ENCODE data around the gene GALNT9.

The GALNT9 gene

DNA sequence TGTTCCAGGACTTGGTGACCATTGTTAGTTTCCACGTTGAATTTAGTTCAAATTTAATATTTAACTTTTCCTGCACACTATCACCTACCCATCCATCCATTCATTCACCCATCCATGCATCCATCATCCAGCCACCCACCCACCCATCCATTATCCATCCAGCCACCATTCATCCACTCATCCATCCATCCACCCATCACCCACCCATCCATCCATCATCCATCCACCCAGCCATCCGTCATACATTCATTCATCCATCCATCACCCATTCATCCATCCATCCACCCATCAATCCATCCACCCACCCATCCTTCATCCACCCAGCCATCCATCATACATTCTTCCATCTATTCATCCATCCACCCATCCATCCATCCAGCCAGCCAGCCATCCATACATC is 163.3 kb downstream of the GALNT9 start:
- DNase-seq, result no peak

DNA sequence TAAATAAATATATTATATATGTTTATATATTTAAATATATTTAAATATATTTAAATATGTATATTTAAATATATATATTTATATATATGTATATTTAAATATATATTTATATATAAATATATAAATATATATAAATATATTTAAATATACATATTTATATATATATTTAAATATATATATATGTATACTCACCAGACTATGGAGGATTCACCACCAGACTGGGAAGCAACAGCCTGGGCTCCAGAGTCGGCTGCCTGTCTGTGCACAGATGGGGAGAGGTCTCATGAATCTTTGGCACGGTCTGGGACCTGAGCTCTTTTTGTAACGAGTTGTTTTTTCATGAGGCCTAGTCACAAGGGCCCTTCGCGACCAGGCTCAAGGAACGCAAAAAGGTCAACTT is 163.8 kb downstream of the GALNT9 start:
- no peak for DNase-seq

DNA sequence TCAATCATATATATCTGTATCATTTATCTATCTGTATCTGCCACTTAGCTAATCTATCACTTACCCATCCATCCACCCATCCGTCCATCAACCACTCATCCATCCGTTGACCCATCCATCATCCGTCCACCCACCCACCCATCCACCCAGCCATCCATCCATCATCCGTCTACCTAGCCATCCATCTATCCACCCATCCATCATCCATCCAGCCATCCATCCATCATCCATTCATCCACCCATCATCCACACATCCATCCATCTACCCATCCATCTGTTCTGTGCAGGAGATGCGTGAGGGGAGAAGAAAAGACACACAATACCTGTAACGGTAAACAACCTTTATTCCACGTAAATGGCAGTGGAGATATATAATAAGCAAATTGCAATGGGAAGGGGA is 165.0 kb downstream of the GALNT9 start:
- no peak for DNase-seq

DNA sequence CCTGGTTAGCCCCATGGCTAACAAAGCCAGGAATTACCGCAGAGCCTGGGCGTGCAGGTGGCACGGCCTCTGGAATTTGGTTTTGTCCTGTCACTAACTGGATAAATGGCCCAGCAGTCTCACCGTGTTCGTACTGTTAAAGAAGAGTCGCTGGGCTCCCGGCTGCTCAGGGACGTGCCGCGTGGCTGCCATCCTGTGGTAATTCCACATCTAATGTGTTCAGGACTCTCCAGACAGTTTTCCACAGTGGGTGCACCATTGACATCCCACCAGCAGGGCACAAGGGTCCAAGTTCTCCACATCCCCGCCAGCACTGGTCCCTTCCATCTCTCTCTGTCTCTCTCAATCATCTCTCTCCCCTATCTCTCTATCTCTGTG is 165.5 kb downstream of the GALNT9 start:
- no peak for DNase-seq

DNA sequence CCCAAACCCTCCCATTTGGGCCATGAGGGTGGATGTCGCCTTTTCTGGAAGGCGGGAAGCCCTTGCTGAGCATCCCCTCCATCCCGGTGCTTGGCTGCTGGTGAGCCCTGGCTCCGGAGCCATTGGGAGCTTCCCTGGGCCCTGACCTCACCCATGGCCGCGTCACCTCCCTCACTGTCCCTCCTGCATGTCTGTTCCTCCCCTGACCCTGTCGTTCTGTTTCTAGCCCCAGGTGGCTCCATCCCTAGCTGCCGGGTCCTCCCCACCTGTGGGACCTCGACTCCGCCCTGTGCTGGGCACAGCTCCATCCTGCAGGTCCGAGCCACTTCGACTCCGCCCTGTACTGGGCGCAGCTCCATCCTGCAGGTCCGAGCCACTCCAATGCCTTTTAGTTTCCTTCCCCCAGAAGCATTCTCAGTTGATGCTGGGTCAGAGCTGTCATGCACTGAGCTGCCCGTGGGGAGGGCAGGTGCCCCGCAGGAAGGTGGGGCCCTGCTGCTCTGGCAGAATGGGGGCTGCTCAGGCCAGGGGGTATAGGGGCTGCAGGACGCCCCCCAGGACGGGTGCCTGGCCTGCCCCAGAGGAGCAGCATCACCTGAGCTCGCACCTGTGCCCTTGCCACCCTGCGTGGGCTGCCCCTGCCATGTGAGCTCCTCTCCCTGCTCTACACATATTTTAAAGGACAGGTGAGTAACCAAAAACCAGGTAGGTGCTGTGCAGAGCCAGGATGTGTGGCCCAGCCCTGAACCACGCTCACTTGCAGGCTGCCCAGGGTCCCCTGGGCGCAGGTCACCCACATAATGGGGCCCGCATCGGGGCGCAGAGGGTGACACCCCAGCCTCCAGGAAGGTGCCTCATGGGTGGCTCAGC is 166.1 kb downstream of the GALNT9 start:
- no peak for DNase-seq

DNA sequence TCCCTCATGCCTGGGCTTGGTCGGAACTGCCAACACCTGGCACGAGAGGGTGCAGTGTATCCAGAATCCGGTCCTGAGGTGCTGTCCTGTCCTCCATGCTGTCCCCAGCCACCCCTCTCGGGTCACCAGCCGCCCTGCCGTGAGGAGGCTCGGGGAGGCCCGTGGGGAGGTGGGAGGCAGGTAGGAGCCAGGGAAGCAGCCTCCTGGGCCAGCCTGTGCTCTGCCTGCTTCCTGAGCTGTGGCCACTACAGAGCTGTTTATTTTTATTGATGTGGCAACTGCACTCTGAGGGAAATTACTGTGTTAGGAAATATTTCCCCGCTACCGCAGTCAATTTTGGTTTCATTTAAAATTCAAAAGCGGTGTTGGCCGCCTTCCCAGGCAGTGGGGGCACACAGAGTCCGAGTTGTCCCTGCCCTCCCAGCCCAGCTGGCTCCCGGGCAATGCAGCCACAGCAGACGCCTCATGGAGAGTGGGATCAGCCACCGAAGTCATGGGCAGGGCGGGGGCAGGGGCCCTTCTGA is 166.8 kb downstream of the GALNT9 start:
- no peak for DNase-seq

DNA sequence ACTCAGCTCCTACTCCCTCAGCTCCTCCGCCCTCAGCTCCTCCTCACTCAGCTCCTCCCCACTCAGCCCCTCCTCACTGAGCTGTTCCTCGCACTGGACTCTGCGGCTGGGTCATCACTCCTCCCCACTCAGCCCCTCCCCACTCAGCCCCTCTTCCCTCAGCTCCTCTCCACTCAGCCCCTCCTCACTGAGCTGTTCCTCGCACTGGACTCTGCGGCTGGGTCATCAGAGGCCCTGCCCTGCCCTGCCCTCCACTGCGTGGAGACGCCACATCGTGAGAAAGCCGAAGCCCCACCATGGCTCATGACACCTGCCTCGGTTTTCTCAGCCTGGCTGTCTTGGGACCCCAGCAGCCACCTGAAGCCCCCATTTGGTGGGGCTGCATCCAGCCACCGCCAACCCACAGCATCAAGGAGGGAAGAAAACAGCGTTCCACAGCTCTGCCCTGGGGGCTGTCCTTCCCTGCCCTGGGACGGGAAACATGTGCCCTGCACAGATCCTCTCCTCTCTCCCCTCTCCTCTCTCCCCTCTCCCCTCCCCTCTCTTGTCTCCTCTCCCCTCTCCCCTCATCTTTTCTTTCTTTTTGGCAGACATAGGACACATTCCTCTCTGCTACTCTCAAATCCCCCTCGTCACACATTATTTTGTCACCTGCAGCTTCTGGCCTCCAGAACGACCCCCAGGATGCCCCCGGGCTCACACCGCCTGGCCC is 167.4 kb downstream of the GALNT9 start:
- DNase-seq, result no peak

DNA sequence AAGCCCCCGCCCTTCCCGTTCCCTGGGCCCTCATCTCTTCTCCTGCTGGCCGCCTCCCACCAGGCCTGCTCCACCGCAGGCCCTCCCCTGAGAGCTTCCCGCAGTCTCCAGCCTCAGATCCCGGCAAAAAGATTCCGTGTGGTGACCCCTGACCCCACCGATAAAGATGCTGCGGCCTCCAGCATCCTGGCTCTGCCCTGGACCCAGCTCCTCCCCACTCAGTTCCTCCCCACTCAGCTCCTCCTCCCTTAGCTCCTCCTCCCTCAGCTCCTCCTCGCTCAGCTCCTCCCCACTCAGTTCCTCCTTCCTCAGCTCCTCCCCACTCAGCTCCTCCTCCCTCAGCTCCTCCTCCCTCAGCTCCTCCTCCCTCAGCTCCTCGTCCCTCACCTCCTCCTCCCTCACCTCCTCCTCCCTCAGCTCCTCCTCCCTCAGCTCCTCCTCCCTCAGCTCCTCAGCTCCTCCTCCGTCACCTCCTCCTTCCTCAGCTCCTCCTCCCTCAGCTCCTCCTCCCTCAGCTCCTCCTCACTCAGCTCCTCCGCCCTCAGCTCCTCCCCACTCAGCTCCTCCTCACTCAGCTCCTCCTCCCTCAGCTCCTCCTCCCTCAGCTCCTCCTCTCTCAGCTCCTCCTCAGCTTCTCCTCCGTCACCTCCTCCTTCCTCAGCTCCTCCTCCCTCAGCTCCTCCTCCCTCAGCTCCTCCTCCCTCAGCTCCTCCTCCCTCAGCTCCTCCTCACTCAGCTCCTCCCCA is 168.2 kb downstream of the GALNT9 start:
- DNase-seq, result no peak

DNA sequence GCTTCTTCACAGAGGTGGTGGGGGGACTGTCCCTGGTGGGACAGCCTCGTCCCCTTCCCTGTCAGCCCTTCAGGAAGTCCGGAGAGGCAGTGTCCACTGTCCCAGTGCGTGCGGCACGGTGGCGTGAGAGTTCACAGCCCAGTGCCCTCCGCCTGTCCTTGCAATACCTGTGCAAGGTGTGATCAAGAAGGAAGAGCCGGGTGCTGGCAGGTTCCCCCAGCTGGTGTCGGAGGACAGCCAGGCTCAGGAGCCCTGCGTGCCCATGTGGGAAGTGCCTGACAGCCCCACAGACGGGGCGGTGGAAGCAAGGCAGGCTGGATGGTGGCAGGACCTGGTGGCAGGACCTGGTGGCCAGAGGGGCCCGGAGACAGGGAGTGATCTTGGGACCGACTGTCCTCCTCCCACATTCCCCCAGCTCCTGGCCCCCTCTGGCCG is 168.8 kb downstream of the GALNT9 start:
- no peak for DNase-seq

DNA sequence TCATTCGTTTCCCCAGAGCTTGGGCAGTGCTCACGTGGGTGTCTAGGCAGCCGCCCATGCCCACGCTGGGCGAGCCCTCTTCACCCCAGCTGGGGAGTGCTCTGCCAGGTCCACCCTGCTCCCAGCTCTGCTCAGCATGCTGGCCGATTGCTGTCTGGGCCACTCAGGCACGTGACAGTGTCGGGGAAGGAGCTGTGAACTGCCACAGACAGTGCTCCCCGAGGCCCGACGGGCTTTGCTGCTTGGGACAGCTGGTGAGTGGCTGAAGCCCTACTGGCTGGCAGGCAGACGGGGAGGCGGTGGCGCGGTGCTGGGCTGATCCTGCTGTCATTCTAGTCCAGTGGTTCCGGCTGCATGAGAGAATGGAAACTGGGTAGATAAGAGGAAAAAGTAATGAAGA is 169.4 kb downstream of the GALNT9 start:
- DNase-seq, result no peak

DNA sequence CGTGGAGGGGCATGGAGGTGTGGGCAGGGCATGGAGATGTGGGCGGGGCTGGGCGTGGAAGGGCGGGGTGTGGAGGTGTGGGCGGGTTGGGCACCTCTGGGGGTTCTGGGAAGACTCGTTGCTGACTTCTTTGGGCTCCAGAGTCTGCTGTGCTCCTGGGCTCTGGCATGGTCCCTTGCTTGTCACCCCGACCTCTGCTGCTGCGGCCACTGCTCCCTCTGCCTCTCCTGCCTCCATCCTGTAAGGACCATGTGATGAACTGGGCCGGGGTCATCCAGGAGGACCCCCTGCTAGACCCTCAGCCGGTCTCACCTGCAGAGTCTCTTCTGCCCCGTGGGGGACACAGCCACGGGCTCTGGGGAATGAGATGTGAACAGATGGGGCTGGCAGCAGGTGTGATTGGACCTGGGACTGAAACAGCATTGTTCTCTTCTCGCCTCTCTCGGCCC is 169.8 kb downstream of the GALNT9 start:
- no peak for DNase-seq

DNA sequence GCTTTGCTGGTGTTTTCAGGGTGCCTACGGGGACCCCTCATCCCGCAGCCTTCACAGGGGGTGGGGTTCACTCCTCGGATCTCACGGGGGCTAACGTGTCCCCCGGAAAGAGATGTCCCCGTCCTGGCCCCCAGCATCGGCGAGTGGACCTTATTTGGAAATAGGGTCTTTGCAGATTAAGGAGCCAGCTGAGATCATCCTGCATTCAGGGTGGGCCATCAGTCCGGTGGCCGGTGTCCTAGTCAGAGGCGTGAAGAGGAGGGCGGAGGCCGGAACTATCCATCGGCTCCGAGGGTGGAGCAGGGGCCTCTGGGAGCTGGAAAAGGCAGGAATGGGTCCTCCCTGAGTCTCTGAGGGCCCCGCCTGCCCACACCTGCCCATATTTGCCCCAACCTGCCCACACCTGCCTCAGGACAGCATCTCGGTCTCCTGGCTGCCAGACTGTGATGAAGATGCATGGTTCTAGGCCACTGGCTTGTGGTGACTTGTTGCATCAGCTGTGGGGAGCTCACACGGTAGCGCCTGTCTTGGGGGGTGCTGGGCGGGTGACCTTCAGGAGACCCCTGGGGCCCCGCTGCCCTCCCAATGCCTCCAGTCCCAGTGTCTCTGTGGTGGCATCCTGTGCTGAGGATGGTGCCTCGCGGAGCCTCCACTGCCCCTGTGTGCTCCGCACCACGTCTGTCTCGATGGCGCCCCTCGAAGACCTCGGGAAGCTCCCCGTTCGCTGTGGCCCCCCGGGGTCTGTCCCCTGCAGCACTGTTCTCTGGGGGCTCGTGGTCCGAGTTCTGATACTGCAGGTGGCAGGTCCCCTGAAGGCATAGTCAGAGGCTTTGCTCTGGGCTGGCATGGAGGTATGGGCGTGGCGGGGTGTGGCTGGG is 170.5 kb downstream of the GALNT9 start:
- DNase-seq, result no peak

DNA sequence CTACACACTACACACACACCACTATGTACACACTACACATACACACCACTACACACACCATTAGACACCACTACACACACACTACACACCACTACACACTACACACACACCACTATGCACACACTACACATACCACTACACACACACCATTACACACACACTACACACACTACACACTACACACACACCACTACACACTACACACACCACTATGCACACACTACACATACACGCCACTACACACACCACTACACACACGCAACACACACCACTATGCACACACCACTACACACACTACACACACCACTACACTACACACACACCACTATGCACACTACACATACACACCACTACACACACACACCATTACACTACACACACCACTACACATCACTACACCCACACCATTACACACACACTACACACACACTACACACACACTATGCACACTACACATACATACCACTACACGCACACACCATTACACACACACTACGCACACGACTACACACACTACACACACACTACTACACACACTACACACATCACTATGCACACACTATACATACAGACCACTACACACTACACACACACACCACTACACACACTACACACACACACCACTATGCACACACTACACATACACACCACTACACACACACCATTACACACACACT is 171.5 kb downstream of the GALNT9 start:
- no peak for DNase-seq

DNA sequence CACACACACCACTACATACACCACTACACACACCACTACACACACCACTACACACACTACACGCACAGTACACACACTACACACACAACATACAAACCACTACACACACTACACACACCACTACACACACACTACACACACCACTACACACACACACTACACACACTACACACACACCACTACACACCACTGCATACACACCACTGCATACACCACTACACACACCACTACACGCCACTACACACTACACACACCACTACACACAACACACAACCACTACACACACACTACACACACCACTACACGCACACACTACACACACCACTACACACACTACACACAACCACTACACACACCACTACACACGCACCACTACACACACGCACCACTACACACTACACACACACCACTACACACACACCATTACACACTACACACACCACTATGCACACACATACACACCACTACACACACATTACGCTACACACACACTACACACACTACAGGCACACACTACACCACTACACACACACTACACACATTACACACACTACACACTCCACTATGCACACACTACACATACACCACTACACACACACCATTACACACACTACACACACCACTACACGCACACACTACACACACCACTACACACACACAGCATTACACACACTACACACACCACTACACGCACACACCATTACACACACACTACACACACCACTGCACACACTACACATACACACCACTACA is 172.6 kb downstream of the GALNT9 start:
- DNase-seq, result no peak

DNA sequence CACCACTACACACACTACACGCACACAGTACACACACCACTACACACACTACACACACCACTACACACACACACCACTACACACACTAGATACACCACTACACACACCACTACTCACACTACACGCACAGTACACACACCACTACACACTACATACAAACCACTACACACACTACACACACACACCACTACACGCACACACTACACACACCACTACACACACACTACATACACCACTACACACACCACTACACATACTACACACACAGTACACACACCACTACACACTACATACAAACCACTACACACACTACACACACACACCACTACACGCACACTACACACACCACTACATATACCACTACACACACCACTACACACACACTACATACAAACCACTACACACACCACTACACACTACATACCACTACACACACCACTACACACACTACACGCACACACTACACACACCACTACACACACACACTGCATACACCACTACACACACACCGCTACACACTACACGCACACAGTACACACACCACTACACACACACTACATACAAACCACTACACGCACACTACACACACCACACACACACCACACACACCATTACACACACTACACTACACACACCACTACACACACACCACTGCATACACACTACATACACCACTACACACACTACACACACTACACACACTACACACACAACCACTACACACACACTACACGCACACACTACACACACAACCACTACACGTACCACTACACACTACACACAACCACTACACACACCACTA is 173.4 kb downstream of the GALNT9 start:
- DNase-seq, result no peak

DNA sequence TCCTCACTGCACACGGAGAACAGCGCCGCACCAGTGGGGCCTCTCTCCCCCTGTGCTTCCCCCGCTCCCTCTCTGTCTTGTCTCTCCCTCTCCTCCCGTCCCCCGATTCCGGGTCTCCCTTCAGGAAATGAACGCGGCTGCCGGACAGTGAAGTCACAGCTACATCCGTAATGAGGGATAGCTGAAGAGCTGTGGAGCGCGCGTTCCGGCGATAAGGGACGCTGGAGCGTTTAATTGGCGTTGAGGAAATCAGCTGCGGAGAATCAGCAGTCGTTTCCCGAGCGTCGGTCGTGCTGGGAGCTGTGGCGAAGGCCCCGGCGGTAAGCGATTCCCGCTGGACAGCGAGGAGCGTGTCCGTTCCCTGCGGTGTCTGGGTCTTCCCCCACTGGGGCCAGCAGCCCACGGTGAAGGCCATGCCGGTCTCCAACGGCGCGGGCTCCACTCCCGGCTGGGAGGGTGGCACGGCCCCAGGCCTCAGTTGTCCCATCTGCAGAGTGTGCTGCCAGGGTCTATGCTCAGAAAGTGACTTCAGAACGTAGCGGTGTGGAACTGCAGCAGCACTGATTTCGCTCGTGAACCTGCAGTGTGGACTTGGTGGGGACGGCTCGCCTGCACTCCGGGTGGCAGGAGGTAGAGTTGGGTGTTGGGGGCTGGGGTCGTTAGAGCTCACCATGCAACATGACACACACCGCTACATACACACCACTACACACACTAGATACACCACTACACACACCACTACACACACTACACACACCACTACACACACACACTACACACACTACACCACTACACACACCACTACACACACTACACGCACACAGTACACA is 174.2 kb downstream of the GALNT9 start:
- DNase-seq, result no peak

DNA sequence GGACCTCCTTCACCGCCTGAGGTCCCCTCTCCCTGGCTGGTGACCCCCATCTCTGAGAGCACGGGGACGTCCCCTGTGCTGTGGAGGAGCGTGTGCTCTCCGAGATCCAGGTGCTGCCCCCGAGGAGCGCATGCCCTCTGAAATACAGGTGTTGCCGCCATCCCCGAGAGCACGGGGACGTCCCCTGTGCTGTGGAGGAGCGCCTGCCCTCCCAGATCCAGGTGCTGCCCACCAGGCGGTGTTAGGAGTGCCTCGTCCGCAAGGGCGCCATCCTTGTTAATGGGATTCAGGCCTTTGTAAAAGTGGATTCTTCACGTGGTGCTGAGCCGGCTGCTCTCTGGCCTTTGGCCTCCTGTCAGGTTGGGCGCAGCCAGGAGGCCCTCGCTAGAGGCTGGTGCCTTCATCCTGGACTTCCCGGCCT is 175.0 kb downstream of the GALNT9 start:
- DNase-seq, result no peak

DNA sequence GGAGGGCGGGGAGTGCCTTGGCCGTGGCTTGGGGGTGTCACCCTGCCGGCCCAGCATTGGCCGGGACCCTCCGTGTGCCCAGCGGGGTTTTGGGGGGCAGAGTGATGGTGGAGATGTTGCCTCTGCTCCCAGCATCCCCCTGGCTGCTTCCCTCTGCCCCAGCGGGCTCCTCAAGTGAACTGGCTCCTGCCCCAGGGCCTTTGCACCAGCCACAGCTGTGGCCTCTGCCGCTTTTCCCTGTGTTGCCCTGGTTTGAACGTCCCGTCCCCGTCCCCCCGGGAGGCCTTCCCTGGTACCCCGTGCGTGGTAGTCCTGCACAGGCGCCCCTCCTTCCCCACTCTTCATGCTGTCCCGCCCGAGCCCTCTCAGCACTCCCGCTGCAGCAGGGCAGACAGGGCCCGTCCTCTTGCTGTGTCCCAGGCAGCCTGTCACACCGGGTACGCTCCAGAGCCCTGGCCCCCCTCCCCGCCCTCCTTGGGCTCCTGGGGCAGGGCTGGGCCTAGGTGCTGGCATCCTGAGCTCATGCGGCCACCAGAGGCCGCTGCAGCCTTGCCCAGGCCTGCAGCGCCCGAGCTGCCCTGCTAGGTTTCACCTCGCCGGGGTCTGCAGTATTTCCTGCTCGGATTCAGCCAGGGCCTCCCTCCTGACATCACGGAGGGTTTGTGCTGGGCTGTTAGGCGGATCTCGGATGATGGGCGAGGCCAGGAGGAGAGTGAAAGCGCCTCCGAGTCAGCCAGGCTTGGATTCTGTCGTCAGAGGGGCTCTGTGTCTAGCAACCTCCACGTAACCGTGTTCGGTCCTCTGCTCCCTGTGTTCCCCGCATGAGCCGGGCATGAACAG is 175.7 kb downstream of the GALNT9 start:
- peak; percentile 98 for DNase-seq
